ENCODE data around the gene PCDHGB4. TPM values are rescaled to one million over a fixed set of nuclear protein-coding genes. Genes with fewer than 3 reads are reported as not detected.

PCDHGB4 gene
- total and polyA plus RNA-seq, 9 of the 15 experiments (the other 6 are each of a cell fraction or from before 2014, with no cell fraction given) = 0.01 to 0.14 (median 0.03) TPM; not detected in 5

- 52% methylated on average over 24 of the region's 36 CpGs for WGBS (ENCODE audit: insufficient coverage, low coverage, missing lambda C conversion rate)
- BruUV-seq (replicated peaks) = no TSS peak
- H3K4me1 ChIP-seq (replicated peaks in 1 of 2; ENCODE audit: control insufficient read depth in 2 of 2, insufficient read depth in 2 of 2, low read length in 2 of 2) = peaks cover 3 to 5% of the 10 kb centered on the region in 2 experiments; a peak in 3 of 5 replicates
- H3K4me3 ChIP-seq = no peak overlapping the region
- DNase-seq (ENCODE audit: extremely low read depth in 1 of 4, low spot score in 3 of 4) = no peak
- CTCF ChIA-PET (ENCODE audit: low intra/inter-chr PET ratio) = no interaction called here
- peaks cover 0 to 13% of the 10 kb centered on the region in 2 experiments; a peak in 3 of 5 replicates for H3K27me3 ChIP-seq (ENCODE audit: control insufficient read depth in 2 of 2, insufficient read depth in 2 of 2, low read length in 2 of 2)
- H3K36me3 ChIP-seq (ENCODE audit: control insufficient read depth, insufficient read depth, low read length) = no peaks in the 10 kb centered on the region
- H2AFZ ChIP-seq (ENCODE audit: low read depth, low read length) = no peak overlapping the region
- H4K20me1 ChIP-seq (replicated peaks; ENCODE audit: control insufficient read depth, insufficient read depth, low read length) = no peaks in the 10 kb centered on the region
- no peak for ATAC-seq
- FAIRE-seq = no peak
- in situ Hi-C loops (cut with MboI) (no loop called here), intact Hi-C loops (cut with micrococcal nuclease) (no loop called here)
- no peaks in the 10 kb centered on the region for H3K9me1 ChIP-seq (ENCODE audit: control insufficient read depth, insufficient read depth, low read length)
- H3K79me2 ChIP-seq (ENCODE audit: control insufficient read depth, insufficient read depth, low read length) = no peaks in the 10 kb centered on the region
- H3K4me2 ChIP-seq (ENCODE audit: insufficient read depth, low read length) = no peak overlapping the region
- no peak overlapping the region for H3K27ac ChIP-seq (ENCODE audit: extremely low read depth, low read depth, low read length)
- H3K9ac ChIP-seq (ENCODE audit: insufficient read depth in 1 of 2, low read depth in 2 of 2, low read length in 2 of 2) = no peak overlapping the region
- H3K9me3 ChIP-seq (replicated peaks; ENCODE audit: control insufficient read depth, insufficient read depth, low read depth, low read length) = no peaks in the 10 kb centered on the region
- POLR2A ChIA-PET = no interaction called here
- TF ChIP-seq SMAD4 (CRISPR knock-in tag; conservative IDR thresholded peaks at IDR 0.05) (no peak), BMI1 (IDR thresholded peaks at IDR 0.05; ENCODE audit: low read length) (no peak), MCM7 (IDR thresholded peaks at IDR 0.05) (no peak), MED1 (CRISPR knock-in tag; IDR thresholded peaks at IDR 0.05; ENCODE audit: borderline replicate concordance) (no peak), IFI16 (CRISPR knock-in tag; IDR thresholded peaks at IDR 0.05) (no peak), ZFPM2 (CRISPR knock-in tag; IDR thresholded peaks at IDR 0.05) (no peak), MCM5 (IDR thresholded peaks at IDR 0.05; ENCODE audit: low read depth) (no peak), GATAD2A (IDR thresholded peaks at IDR 0.05) (no peak), CHD4 (IDR thresholded peaks at IDR 0.05; ENCODE audit: insufficient read depth, insufficient replicate concordance, low read depth, low read length, poor library complexity, severe bottlenecking) (no peak), YY1 (IDR thresholded peaks at IDR 0.05; ENCODE audit: borderline replicate concordance in 1 of 3, control insufficient read depth in 1 of 3, extremely low read depth in 1 of 3, insufficient read depth in 3 of 3, insufficient read length in 1 of 3, insufficient replicate concordance in 2 of 3, low read depth in 1 of 3, low read length in 2 of 3) (no peak), HNRNPUL1 (IDR thresholded peaks at IDR 0.05; ENCODE audit: low read length) (no peak), PHF20 (IDR thresholded peaks at IDR 0.05; ENCODE audit: partially characterized antibody) (no peak), CCNT2 (IDR thresholded peaks at IDR 0.05; ENCODE audit: borderline replicate concordance, extremely low read depth, insufficient read length, low read depth, low read length) (no peak)
- TF ChIP-seq, protein P1, sequence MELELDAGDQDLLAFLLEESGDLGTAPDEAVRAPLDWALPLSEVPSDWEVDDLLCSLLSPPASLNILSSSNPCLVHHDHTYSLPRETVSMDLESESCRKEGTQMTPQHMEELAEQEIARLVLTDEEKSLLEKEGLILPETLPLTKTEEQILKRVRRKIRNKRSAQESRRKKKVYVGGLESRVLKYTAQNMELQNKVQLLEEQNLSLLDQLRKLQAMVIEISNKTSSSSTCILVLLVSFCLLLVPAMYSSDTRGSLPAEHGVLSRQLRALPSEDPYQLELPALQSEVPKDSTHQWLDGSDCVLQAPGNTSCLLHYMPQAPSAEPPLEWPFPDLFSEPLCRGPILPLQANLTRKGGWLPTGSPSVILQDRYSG (tag; conservative IDR thresholded peaks at IDR 0.05; ENCODE audit: low read depth) = no peak
- TF ChIP-seq, protein P2, sequence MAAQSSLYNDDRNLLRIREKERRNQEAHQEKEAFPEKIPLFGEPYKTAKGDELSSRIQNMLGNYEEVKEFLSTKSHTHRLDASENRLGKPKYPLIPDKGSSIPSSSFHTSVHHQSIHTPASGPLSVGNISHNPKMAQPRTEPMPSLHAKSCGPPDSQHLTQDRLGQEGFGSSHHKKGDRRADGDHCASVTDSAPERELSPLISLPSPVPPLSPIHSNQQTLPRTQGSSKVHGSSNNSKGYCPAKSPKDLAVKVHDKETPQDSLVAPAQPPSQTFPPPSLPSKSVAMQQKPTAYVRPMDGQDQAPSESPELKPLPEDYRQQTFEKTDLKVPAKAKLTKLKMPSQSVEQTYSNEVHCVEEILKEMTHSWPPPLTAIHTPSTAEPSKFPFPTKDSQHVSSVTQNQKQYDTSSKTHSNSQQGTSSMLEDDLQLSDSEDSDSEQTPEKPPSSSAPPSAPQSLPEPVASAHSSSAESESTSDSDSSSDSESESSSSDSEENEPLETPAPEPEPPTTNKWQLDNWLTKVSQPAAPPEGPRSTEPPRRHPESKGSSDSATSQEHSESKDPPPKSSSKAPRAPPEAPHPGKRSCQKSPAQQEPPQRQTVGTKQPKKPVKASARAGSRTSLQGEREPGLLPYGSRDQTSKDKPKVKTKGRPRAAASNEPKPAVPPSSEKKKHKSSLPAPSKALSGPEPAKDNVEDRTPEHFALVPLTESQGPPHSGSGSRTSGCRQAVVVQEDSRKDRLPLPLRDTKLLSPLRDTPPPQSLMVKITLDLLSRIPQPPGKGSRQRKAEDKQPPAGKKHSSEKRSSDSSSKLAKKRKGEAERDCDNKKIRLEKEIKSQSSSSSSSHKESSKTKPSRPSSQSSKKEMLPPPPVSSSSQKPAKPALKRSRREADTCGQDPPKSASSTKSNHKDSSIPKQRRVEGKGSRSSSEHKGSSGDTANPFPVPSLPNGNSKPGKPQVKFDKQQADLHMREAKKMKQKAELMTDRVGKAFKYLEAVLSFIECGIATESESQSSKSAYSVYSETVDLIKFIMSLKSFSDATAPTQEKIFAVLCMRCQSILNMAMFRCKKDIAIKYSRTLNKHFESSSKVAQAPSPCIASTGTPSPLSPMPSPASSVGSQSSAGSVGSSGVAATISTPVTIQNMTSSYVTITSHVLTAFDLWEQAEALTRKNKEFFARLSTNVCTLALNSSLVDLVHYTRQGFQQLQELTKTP (IDR thresholded peaks at IDR 0.05; ENCODE audit: low read depth in 1 of 2, partially characterized antibody in 2 of 2) = no peak
- TF ChIP-seq, protein P3, sequence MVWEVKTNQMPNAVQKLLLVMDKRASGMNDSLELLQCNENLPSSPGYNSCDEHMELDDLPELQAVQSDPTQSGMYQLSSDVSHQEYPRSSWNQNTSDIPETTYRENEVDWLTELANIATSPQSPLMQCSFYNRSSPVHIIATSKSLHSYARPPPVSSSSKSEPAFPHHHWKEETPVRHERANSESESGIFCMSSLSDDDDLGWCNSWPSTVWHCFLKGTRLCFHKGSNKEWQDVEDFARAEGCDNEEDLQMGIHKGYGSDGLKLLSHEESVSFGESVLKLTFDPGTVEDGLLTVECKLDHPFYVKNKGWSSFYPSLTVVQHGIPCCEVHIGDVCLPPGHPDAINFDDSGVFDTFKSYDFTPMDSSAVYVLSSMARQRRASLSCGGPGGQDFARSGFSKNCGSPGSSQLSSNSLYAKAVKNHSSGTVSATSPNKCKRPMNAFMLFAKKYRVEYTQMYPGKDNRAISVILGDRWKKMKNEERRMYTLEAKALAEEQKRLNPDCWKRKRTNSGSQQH (CRISPR knock-in tag; IDR thresholded peaks at IDR 0.05) = no peak
Measured at GRCh38 chr5:141351591-141351990, 35.9 kb upstream of the PCDHGB4 start.
